Esophagus muscularis mucosa (tissue), 3 donors: ENCODE data around the gene NPIPB8.
"Not testable (repeated sequence)": the region's sequence is repeated elsewhere in the genome, so short reads cannot be mapped to it uniquely, and the experiment has no call there.

Experiments
- POLR2AphosphoS5 ChIP-seq, 2 donors: sonication (generic); formaldehyde crosslinking; IDR thresholded peaks; one replicate each; pipeline ENCODE4 v1.6.1; 2017; ENCODE audit warnings: antibody characterized with exemption in 2 of 2
- TF ChIP-seq, protein P1 (sequence below), 3 experiments: fragments of 200-600 bp in 2 of 3; fragments of 450-650 bp in 1 of 3; sonication (generic) in 2 of 3; IDR thresholded peaks; one replicate each; pipeline ENCODE4 v1.5.1; 2017 to 2019; ENCODE audit warnings: antibody characterized with exemption in 3 of 3, mild to moderate bottlenecking in 2 of 3, moderate library complexity in 1 of 3

- TF ChIP-seq POLR2AphosphoS5 (IDR thresholded peaks at IDR 0.05), result not testable (repeated sequence)
- TF ChIP-seq, protein P1, sequence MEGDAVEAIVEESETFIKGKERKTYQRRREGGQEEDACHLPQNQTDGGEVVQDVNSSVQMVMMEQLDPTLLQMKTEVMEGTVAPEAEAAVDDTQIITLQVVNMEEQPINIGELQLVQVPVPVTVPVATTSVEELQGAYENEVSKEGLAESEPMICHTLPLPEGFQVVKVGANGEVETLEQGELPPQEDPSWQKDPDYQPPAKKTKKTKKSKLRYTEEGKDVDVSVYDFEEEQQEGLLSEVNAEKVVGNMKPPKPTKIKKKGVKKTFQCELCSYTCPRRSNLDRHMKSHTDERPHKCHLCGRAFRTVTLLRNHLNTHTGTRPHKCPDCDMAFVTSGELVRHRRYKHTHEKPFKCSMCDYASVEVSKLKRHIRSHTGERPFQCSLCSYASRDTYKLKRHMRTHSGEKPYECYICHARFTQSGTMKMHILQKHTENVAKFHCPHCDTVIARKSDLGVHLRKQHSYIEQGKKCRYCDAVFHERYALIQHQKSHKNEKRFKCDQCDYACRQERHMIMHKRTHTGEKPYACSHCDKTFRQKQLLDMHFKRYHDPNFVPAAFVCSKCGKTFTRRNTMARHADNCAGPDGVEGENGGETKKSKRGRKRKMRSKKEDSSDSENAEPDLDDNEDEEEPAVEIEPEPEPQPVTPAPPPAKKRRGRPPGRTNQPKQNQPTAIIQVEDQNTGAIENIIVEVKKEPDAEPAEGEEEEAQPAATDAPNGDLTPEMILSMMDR (IDR thresholded peaks at IDR 0.05), result not testable (repeated sequence)
These were observed 38.2 kb upstream of the NPIPB8 start for GRCh38 chr16:28599377-28600285.
